Measurements from ENCODE around the gene KCTD8.
"Not testable (repeated sequence)": the region's sequence is repeated elsewhere in the genome, so short reads cannot be mapped to it uniquely, and the experiment has no call there.

The KCTD8 gene

DNA sequence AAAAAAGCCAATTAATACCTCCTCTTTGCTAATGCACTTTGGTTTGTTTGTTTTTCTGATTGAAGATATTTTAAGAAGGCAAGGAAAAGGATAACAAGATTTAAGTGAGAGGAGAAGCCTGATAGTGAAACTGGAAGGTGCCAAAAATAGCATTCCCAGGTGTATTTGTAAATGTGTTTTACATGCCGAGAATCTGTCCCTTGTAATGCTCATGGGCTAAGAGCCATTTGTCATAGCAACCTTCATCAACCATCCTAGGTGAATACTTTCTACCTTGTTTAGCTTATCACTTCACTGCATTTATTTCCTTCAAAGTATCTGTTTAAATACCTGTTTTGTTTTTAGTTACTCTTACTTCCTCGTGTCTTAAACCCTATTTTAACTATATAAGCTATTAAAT, 127.8 kb downstream of the KCTD8 start:
- peak in 1 of 2 experiments; percentile 5 for DNase-seq

DNA sequence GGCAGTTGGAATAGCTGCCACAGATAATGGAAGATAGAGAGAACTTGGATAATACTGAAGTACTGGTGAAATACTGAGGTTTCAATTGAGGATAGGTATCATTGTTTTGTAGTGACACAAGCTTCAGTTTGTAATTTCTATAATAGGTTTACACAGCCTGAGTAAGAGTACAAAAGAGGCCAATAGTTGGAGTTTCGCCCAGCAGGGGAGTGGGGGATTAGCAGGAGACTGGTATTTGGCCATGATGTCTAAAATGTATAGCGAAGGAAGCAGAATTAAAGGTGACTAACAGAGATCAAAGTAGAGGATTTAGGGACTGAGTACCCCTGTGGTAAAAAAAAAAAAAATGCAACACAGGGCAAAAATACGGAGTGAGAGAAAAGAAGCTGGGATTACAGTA, 129.5 kb downstream of the KCTD8 start:
- no peak for DNase-seq

DNA sequence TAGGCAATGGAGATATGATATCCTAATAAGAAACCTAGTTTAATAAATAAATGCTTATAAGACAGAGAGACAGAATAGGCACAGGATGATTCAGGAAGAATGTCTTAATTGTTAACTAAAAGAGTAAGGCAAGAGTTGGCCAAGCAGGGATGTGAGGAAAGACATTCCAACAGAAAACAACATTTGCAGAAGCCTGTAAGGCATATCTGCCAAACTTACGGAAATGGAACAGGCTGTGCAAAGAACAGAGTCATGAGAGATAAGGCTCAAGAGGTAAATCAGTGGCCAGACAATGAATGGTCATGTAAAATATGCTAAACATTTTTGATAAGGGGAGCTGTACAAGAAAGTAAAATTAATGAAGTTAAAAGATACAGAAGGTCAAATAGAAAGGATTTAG, 134.9 kb downstream of the KCTD8 start:
- DNase-seq = no peak

DNA sequence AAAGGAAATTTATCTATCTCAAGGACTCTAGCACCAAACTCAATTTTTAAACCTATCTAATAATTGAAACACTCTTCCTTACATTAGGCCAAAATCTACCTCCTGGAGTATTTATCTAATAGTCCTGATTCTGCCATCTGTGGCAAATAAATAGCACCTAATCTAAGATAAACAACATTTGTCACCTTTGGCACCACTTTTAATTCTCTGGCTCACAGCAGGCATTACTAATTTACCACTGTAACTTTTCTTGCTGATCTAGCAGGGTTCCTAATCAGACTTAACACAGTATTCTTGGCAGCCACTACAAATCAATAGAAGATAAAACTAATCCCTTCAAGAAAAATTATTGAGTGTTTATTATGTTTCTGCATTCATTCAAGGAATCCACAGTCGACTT, 161.1 kb downstream of the KCTD8 start:
- DNase-seq = no peak

DNA sequence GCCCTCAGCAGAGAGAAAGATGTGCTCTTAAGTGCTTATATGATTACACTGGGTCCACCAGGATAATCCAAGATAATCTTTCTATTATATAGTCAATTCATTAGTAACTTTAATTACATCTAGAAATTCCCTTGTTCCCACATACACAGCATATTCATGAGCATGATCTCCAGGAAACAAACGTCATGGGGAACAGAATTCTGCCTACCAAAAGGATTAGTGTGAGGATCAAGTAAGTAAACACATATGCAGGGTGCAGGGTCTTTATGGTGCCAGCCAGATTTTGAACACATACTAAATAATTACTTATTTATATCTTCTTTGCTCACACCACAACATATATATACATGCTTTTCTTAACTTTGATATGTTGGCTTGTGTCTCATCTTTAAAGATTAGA, 169.1 kb downstream of the KCTD8 start:
- DNase-seq = no peak

DNA sequence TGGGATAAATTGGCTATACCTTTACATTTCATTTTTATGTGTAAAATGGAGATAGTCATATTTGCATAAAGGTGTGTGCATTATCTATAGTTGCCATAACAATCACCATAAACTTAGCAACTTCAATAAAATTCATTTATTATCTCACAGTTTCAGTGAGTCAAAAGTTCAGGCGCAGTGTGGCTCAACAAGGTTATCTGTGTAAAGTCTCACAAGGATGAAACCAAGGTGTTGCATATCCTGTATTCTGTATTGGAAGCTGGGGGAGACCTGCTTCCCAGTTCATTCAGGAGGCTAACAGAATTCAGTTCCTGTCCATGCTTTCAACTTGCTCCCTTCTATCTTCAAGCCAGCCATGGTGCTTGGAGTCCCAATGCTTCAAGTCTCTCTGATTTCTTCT, 169.5 kb downstream of the KCTD8 start:
- DNase-seq = no peak

DNA sequence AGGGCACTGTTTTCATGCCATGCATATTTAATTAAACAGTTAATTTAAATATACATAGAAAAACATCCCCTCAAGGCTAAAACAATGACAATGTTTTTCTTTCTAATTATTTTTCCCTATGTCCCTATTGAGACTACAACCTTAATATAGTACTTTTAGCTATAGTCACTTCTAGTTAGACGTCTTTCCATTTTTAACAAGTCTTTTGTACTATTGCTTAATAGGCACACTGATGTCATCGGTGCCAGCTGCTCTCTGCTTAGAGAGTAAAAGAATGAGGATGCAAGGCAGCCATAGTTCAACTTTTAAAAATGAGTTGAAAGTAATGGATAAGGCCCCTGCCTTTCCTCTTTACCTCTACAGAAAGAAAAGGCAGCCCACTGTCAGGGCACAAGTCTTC, 191.1 kb downstream of the KCTD8 start:
- no peak for DNase-seq

DNA sequence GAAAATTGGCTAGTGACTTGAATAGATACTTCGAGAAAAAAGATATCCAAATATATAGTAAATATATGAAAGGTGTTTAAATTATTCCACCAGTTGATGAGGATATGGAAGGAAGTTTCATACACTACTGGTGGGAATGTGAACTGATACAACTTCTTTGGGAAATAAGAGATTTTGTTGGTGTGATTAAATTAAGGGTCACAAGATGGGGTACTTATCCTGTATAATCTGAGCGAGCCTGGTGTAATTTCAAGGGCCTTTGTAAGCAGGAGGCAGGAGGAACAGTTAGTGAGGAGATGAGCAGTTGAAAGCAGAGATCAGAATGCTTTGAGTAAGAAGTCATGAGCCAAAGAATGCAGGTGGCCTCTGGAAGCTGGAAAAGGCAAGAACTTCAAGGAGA, 192.2 kb downstream of the KCTD8 start:
- no peak for DNase-seq

DNA sequence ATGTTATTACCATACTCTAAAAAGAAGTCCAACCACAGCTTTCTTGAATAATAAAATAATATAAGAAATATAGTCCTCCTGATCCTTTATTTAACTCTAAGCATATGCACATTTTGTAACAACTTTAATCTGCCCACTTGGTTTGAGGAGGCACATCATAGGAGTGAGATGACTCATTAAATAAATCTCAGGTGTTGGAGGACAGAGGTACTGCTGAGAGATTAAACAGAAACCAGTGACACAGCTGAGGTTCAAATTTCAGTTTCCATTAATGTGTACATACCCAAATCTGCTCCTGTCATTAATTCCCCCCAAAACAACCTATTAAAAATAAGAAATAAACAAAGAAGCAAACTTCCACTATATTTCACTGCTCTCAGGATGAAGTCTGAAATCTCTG, 211.0 kb downstream of the KCTD8 start:
- DNase-seq = no peak

DNA sequence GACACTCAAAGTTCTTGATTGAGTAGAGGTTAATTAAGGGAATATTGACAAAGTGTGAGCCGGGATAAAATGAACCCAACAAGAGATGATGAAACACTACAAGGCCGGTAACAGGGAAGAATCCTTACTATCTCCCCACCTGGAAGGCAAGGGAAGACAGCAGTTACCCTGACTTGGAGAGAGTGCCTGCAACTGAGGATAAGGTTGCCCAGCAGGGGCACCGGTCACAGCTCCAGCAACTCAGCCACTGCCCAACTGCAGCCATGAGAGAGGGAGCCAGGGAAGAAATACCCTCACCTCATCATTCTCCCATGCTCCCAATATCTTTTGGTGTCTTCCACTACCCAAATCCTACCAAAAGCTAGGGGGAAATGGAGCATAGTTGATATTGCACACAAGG, 212.7 kb downstream of the KCTD8 start:
- no peak for DNase-seq

DNA sequence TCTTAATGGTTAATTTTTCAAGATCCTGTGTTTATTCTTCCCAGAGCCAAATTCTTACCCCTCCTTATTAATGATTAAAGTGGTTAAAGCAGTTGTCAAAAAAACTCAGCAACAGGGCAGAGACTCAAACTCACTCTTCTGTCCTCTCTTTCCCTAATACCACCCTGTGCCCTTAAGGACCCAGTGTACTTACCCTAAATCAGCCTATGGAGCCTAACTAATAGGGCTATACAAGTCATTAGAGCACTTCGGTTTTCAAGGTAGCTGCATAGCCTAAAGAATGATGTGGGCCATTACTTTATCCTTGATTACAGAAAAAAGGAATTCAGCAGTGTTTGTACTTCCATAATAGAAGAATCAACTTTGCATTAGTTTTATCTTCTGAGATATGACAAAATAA, 216.3 kb downstream of the KCTD8 start:
- no peak for DNase-seq

DNA sequence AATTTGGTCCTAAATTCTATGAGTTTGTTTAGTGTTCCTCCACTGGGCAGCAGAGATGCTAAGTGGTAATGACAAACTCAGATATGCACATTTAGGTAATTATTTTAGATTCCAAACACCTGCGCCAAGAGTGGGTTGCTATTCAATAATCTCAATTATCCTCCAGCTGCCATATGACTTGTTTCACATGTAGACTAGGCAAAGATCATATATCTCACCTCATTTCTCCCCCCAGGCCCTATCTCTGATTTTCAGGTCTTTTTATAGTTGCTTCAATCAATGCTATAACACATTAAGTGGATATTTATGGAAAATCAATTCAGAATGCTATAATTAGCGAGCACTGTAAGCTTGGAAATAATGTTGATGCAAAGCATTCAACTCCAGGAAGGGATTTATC, 217.6 kb downstream of the KCTD8 start:
- DNase-seq = no peak

DNA sequence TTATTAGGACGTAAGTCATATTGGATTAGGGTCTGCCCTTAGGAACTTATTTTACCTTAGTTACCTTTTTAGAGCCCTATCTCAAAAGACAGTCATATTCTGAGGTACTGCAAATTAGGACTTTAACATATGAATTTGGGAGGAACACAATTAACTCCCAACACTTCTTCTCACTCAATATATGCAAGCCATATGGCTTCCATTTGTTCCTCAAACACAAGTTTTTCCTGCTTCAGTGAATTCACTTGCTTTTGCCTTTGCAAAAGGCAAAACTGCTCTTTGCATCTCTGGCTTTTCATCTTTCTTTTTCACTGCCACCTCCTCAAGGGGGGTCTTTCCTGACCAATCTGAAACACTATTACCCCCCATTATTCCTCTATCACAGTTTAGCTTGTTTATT, 220.3 kb downstream of the KCTD8 start:
- no peak for DNase-seq

DNA sequence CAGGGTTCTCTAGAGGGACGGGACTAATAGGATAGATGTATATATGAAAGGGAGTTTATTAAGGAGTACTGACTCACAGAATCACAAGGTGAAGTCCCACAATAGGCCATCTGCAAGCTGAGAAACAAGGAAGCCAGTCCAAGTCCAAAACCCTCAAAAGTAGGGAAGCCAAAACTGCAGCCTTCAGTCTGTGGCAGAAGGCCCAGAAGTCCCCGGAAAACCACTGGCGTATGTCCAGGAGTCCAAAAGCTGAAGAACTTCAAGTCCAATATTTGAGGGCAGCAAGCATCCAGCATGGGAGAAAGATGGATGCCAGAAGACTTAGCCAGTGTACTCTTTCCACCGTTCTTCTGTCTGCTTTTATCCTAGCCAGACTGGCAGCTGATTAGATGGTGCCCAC, 227.2 kb downstream of the KCTD8 start:
- no peak for DNase-seq

DNA sequence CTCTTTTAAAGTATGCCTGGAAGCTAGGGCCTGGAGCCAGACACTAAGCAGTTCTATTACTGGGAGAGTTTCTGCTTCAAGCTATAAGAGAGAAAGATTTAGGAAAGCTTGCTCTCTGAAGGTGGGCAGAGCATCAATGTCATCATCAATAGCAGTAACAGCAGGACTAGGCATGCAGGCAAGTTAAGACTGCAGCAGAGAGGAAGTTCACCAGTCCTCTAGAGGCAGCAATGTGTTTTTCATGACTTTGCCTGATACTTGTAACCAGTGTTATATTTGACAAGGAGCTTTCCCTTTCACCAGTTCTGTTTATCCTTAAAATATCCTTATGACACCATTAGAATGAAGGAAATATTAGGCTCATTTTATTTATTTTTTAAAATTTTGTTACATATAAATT, 237.9 kb downstream of the KCTD8 start:
- DNase-seq = no peak

DNA sequence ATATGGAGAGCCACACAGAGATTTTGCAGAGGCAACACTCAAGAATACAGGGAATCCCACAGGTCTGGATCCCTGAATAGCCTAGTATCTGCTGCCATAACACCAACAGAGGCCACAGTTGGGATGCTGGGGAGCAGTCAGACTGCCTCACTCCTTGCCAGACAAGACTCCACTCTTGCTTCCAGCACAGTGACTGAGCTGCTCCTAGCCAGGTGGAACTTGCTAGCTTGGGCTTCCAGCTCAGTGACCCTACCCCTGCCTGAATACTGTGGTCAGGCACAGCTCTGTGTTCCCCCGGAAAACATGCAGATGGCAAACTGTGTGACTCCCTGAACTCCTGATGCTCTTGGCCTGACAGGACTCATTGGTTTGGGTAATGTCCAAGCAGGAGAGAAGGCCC, 251.8 kb downstream of the KCTD8 start:
- DNase-seq = no peak

DNA sequence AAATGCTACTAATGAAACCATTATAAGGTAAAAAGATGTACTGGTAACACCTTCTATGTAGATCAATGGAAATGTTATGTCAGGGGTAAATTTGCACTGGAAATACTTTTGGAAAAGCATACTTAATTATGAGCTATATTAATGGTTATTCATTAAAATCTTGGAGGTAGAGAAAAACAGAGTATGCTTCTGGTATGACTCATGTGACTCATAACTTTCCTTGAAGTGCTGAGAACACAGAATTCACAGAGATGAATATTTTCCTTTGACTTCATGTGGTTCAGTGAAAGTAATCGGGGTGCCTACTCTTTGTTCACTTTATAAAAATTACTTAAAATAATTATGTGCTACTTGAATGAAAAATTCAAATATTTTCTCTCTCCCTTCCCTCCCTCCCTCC, 254.2 kb downstream of the KCTD8 start:
- no peak for DNase-seq

DNA sequence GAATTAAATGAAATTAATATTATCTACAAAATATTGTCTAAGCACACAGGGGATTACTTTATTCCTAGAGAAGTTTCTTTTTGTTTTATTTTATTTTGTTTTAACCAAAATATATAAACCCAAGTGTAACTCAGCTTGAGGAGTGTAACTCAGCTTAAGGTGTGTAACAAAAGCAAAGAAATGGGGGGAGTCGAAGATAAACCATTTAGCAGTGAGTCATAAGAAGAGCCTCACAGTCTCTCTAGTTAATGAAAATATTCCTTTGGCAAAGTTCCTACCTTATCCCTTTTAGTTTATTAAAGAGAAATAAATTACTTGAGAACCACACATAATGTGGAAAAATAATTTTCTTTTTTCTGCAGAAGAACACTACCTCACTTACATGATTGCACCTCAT, 261.8 kb downstream of the KCTD8 start:
- DNase-seq = no peak

DNA sequence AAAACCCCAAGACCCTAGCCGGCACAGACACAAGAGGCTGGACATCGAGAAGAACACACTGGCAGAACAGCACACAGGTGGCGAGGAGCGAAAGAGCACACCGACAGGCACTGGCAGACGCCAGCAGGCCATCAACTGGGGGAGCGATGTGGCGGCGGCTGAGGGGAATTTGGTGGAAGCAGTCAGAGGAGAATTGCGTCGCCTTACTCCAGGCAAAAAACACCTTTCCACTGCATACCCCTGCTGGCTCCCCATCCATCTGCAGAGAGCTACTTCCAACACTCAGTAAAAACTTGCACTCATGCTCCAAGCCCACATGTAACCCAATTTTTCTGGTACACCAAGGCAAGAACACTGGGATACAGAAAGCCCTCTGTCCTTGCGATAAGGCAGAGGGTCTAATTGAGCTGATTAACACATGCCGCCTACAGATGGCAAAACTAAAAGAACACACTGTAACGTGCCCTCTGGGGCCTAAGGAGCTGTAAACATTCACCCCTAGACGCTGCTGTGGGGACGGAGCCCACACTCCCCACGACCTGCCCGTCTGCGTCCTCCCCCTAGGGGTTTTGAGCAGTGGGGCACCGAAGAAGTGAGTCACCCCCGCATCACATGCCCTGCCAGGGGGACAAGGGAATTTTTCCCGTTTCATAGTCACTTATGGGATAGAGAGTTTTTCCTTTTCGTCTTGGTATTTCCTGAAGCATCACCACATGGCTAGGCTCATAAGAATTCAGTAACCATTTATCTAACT, 262.3 kb downstream of the KCTD8 start:
- no peak for DNase-seq

DNA sequence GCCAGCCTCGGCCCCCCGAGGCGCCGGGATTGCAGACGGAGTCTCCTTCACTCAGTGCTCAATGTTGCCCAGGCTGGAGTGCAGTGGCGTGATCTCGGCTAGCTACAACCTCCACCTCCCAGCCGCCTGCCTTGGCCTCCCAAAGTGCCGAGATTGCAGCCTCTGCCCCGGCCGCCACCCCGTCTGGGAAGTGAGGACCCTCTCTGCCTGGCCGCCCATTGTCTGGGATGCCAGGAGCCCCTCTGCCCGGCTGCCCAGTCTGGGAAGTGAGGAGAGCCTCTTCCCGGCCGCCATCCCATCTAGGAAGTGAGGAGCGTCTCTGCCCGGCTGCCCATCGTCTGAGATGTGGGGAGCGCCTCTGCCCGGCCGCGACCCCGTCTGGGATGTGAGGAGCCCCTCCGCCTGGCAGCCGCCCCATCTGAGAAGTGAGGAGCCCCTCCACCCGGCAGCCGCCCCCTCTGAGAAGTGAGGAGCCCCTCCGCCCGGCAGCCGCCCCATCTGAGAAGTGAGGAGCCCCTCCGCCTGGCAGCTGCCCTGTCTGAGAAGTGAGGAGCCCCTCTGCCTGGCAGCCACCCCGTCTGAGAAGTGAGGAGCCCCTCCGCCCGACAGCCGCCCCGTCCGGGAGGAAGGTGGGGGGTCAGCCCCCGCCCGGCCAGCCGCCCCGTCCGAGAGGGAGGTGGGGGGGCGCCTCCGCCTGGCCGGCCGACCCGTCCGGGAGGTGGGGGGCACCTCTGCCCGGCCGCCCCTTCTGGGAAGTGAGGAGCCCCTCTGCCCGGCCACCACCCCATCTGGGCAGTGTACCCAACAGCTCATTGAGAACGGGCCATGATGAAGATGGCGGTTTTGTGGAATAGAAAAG, 266.9 kb downstream of the KCTD8 start:
- DNase-seq = not testable (repeated sequence)

DNA sequence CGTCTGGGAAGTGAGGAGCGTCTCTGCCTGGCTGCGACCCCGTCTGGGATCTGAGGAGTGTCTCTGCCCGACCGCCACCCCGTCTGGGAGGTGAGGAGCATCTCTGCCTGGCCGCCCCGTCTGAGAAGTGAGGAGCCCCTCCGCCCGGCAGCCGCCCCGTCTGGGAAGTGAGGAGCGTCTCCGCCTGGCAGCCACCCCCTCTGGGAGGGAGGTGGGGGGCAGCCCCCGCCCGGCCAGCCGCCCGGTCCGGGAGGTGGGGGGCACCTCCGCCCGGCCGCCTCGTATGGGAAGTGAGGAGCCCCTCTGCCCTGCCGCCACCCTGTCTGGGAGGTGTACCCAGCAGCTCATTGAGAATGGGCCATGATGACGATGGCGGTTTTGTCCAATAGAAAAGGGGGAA, 280.8 kb downstream of the KCTD8 start:
- not testable (repeated sequence) for DNase-seq

DNA sequence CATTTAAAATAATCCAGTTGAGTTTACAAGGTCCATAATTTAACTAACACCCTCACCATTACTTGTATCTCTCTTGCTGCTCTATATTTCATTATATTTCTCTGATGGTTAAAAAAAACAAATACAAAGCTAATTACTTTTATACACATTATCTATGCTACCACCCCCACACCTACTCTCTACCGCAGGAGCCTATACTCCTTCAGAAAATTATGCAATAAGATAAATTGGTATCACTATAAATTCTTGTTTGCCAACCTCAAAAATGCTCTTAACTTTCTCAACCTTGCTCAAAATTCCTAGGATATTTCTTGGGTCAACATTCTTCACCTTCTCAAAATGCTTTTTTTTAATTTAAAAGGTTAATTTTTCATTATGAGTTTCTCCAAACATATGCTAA, 282.7 kb downstream of the KCTD8 start:
- DNase-seq = no peak

DNA sequence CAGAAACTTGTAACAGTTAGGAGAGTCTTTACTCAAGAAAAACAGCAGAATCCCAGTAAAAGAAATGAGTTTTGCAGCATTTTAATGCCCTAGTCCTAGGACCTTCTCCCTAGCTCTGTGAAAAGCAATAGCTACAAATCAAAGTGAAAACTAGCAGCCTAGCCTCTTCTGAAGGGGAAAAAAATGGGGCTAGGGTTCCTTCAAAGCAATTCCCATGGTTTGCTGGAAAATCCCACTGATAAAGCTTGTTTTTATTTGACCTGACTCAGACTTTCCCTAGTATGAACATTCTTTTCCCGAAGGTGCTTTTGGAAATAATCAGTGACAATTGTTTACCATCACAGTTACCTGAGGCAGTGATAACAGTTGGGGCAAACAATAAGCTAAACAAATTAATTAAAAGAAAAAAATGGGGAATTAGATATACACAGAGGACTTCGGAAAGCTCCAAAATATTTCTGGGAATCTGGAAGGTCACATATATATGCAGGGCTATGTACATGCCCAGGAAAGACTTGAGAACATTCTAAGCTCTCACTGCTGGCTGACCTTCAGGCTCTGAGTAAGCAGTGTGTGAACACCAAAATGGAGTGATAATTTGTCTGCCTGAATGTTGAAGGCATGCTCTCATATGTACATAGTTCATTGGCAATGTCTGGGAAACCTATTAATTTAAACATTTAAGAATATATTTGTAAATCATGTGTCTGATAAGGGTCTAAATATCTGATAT, 285.9 kb downstream of the KCTD8 start:
- no peak for DNase-seq

DNA sequence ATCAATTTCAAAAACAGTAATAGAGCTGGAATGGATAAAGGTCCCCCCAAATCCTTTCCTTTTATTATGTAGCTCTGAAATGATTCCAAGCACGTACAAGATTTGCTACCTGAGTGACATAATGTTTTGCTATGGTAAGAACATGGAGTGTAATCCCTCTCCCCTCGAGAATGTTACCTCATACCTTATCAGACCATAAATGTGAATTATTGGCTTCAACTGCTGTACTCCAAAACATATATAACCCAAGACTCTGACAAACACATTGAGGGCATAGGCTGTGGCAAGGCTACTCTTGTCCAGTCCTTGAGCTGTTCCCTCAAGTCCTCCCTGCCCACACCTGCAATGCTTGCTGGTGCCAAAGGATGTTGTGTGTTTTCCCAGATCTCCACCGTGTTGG, 286.9 kb downstream of the KCTD8 start:
- no peak for DNase-seq

Data from cerebellar nuclear complex (tissue), 1 donor.